ENCODE measurements around the gene F2RL1. TPM values are rescaled to one million over a fixed set of nuclear protein-coding genes. Genes with fewer than 3 reads are reported as not detected.
A peak's percentile ranks its signal among the peaks of the same experiment; 100 is the strongest.

F2RL1 gene
- total and polyA plus RNA-seq, 2 experiments from 2014 or later: 15.3 to 32.1 TPM

GRCh38 chr5:76801159-76801802, 17.5 kb upstream of the F2RL1 start:
- peaks cover 21% of the 10 kb centered on the region for H3K4me1 Mint-ChIP-seq
- no peaks in the 10 kb centered on the region for H3K9me2 ChIP-seq (ENCODE audit: insufficient read depth)
- no peaks in the 10 kb centered on the region for H3K79me2 ChIP-seq (replicated peaks; ENCODE audit: insufficient read depth)
- ATAC-seq (no peak), DNase-seq (ENCODE audit: low spot score) (no peak)
- no peak overlapping the region for H3K4me3 Mint-ChIP-seq
- H3K4me1 ChIP-seq (ENCODE audit: insufficient read depth): peaks cover 10% of the 10 kb centered on the region
- no peaks in the 10 kb centered on the region for H3K36me3 ChIP-seq (ENCODE audit: insufficient read depth)
- no peak overlapping the region for H3K27ac ChIP-seq (ENCODE audit: low read depth)
- no peaks in the 10 kb centered on the region for H3K36me3 Mint-ChIP-seq (ENCODE audit: low read depth)
- no peak overlapping the region for H3K4me3 ChIP-seq
- no peaks in the 10 kb centered on the region for H3K9me3 Mint-ChIP-seq
- no peaks in the 10 kb centered on the region for H3K27me3 ChIP-seq (ENCODE audit: insufficient read depth)
- no peak overlapping the region for H3K27ac Mint-ChIP-seq
- H3K4me2 ChIP-seq: no peak overlapping the region
- TF ChIP-seq REST (IDR thresholded peaks at IDR 0.05; ENCODE audit: unreplicated experiment): no peak
- TF ChIP-seq EZH2phosphoT487 (IDR thresholded peaks at IDR 0.05; ENCODE audit: unreplicated experiment): no peak
- TF ChIP-seq POLR2AphosphoS5 (IDR thresholded peaks at IDR 0.05; ENCODE audit: low read depth): no peak
- no peak for TF ChIP-seq ZNF462 (CRISPR knock-in tag; IDR thresholded peaks at IDR 0.05)
- no peak for TF ChIP-seq EZH2 (IDR thresholded peaks at IDR 0.05; ENCODE audit: low read depth, unreplicated experiment)
- no peak for TF ChIP-seq JUNB (IDR thresholded peaks at IDR 0.05; ENCODE audit: unreplicated experiment)
- TF ChIP-seq ZNF331 (CRISPR knock-in tag; IDR thresholded peaks at IDR 0.05; ENCODE audit: low read depth): no peak
- TF ChIP-seq CREB1 (CRISPR knock-in tag; IDR thresholded peaks at IDR 0.05; ENCODE audit: low read depth): no peak
- no peak for TF ChIP-seq ETS1 (IDR thresholded peaks at IDR 0.05)
- TF ChIP-seq STAT1 (IDR thresholded peaks at IDR 0.05; ENCODE audit: unreplicated experiment): no peak
- TF ChIP-seq NANOG (IDR thresholded peaks at IDR 0.05; ENCODE audit: borderline replicate concordance): no peak
- no peak for TF ChIP-seq ZNF114 (CRISPR knock-in tag; IDR thresholded peaks at IDR 0.05)
- TF ChIP-seq CTCF (conservative IDR thresholded peaks at IDR 0.05; ENCODE audit: low read depth in 2 of 2): no peak
- peaks cover 18% of the 10 kb centered on the region for H3K27me3 Mint-ChIP-seq (ENCODE audit: insufficient read depth, low read depth, poor library complexity)
- H3F3A ChIP-seq (replicated peaks; ENCODE audit: low read depth): no peaks in the 10 kb centered on the region
- H4K20me1 ChIP-seq (replicated peaks; ENCODE audit: insufficient read depth): no peaks in the 10 kb centered on the region
- H2AFZ ChIP-seq: peak overlapping the region; percentile 90; the same call in 1 of the 2 replicates
